Activated naive CD8-positive, alpha-beta T cell treated with anti-CD3 and anti-CD28 coated beads, Interleukin-2, amount 10 ng/mL, durations not matched to agents 7 days and 5 days (primary cell): ENCODE measurements around the gene DCUN1D1. TPM values are rescaled to one million over a fixed set of nuclear protein-coding genes. Genes with fewer than 3 reads are reported as not detected.
"Not testable (repeated sequence)": the region's sequence is repeated elsewhere in the genome, so short reads cannot be mapped to it uniquely, and the experiment has no call there.

Experiments
- ATAC-seq: fragments of 150-1000 bp; cut with Tn5 transposase; one replicate; pipeline ENCODE4 v1.10.0; 2021; ENCODE audit warnings: low read depth, moderate library complexity
- POLR2A ChIA-PET: fragments of 350-600 bp; sonication (Branson Sonifier 250); formaldehyde crosslinking; loops from one replicate; lab custom pipeline; 2021; ENCODE audit warnings: antibody characterized with exemption; lab: Charles Lee
- DNase-seq: peaks from one replicate; pipeline ENCODE4 v3.0.0; 2021
- H3K27ac Mint-ChIP-seq: one replicate; pipeline ENCODE4 v1.8.0; 2022; ENCODE audit warnings: mild to moderate bottlenecking, mixed read lengths
- H3K27me3 Mint-ChIP-seq: one replicate; pipeline ENCODE4 v1.8.0; 2022; ENCODE audit warnings: mild to moderate bottlenecking, moderate library complexity, mixed read lengths
- H3K36me3 Mint-ChIP-seq: one replicate; pipeline ENCODE4 v1.8.0; 2021; ENCODE audit warnings: mild to moderate bottlenecking, mixed read lengths
- H3K4me1 Mint-ChIP-seq: one replicate; pipeline ENCODE4 v1.8.0; 2021; ENCODE audit warnings: mixed read lengths
- H3K4me3 Mint-ChIP-seq: one replicate; pipeline ENCODE4 v1.8.0; 2022; ENCODE audit warnings: mild to moderate bottlenecking, moderate library complexity, mixed read lengths
- H3K9me3 Mint-ChIP-seq: one replicate; pipeline ENCODE4 v1.8.0; 2021; ENCODE audit warnings: mixed read lengths
- total RNA-seq, 2 experiments: library from RNA; stranded (reverse); gene quantifications; one replicate each; pipeline ENCODE4 v1.2.3, GENCODE V29; 2021

DCUN1D1 gene
- total RNA-seq, 2 experiments from 2014 or later = 68.2 to 69.7 TPM

- DNase-seq, ATAC-seq, H3K4me3 Mint-ChIP-seq, H3K36me3 Mint-ChIP-seq, H3K27me3 Mint-ChIP-seq, POLR2A ChIA-PET, H3K27ac Mint-ChIP-seq, H3K9me3 Mint-ChIP-seq, H3K4me1 Mint-ChIP-seq: not testable (repeated sequence)
These were observed 13.3 kb upstream of the DCUN1D1 start for GRCh38 chr3:182993486-182994201.

- Mint-ChIP-seq H3K27me3 (no peaks in the 10 kb centered on the region), H3K9me3 (peaks cover 2% of the 10 kb centered on the region), H3K36me3 (peaks cover 3% of the 10 kb centered on the region), H3K4me1 (peaks cover 6% of the 10 kb centered on the region), H3K4me3 (no peak overlapping the region), H3K27ac (no peak overlapping the region)
- DNase-seq = no peak
- ATAC-seq = no peak
- POLR2A ChIA-PET = interaction anchor here (1.3 kb wide), 1 partner anchor 10 kb away, joined by 3 read pairs; no protein-coding TSS in a partner anchor
These were observed 9.2 kb upstream of the DCUN1D1 start for GRCh38 chr3:182989566-182989965.

GRCh38 chr3:182986021-182986420 lies 5.7 kb upstream of the DCUN1D1 start:
- H3K27ac Mint-ChIP-seq = no peak overlapping the region
- ATAC-seq = no peak

GRCh38 chr3:182983876-182984275 lies 3.5 kb upstream of the DCUN1D1 start:
- Mint-ChIP-seq H3K27me3 (no peaks in the 10 kb centered on the region), H3K36me3 (no peaks in the 10 kb centered on the region), H3K4me1 (peaks cover 19% of the 10 kb centered on the region), H3K4me3 (no peak overlapping the region), H3K9me3 (no peaks in the 10 kb centered on the region), H3K27ac (no peak overlapping the region)
- DNase-seq (no peak), ATAC-seq (no peak)
- POLR2A ChIA-PET = interaction anchor here (0.8 kb wide), 1 partner anchor 74 kb away, joined by 3 read pairs; no protein-coding TSS in a partner anchor

More at GRCh38 chr3:182986021-182986420, 5.7 kb upstream of the DCUN1D1 start:
- H3K4me3 Mint-ChIP-seq = no peak overlapping the region
- POLR2A ChIA-PET = no interaction called here
- no peaks in the 10 kb centered on the region for H3K36me3 Mint-ChIP-seq
- H3K4me1 Mint-ChIP-seq = peaks cover 13% of the 10 kb centered on the region
- H3K9me3 Mint-ChIP-seq = no peaks in the 10 kb centered on the region
- DNase-seq = no peak
- H3K27me3 Mint-ChIP-seq = no peaks in the 10 kb centered on the region

DNA sequence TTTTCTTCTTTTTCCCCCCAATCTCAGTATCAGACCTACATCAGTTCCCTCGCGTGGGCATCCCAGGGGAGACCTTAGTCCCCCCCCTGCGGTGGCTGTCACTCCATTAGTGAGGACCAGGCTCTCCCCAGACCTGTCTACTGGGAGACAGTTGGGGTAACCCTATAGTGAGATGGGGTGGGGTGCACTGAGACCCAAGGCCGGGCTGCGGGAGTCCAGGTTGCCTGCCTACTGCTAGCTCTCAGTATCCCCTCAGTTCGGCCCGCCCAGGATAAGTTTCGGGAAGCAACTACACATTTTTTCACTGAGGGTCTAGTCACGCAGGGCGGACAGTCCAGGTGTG lies 671 bp upstream of the DCUN1D1 start:
- Mint-ChIP-seq H3K27me3 (no peaks in the 10 kb centered on the region), H3K27ac (peak overlapping the region; percentile 82), H3K4me1 (peaks cover 40% of the 10 kb centered on the region), H3K36me3 (peaks cover 3% of the 10 kb centered on the region), H3K4me3 (peak overlapping the region; percentile 85), H3K9me3 (no peaks in the 10 kb centered on the region)
- no peak for ATAC-seq
- DNase-seq = no peak
- POLR2A ChIA-PET = interaction anchor here (1.0 kb wide), 2 partner anchors 12 to 68 kb away, joined by 3 to 5 read pairs; no protein-coding TSS in a partner anchor

GRCh38 chr3:182979674-182980191 lies 605 bp downstream of the DCUN1D1 start:
- H3K4me1 Mint-ChIP-seq = peaks cover 39% of the 10 kb centered on the region
- peak overlapping the region; percentile 97 for H3K4me3 Mint-ChIP-seq
- no peaks in the 10 kb centered on the region for H3K27me3 Mint-ChIP-seq
- ATAC-seq (peak; percentile 2), DNase-seq (no peak)
- no peaks in the 10 kb centered on the region for H3K9me3 Mint-ChIP-seq
- H3K36me3 Mint-ChIP-seq = peaks cover 3% of the 10 kb centered on the region
- peak overlapping the region; percentile 91 for H3K27ac Mint-ChIP-seq
- POLR2A ChIA-PET = interaction anchor here (0.9 to 2.3 kb wide), 5 partner anchors 9 to 119 kb away, joined by 3 to 7 read pairs (median 5); partner anchors contain the start of gene MCCC1

DNA sequence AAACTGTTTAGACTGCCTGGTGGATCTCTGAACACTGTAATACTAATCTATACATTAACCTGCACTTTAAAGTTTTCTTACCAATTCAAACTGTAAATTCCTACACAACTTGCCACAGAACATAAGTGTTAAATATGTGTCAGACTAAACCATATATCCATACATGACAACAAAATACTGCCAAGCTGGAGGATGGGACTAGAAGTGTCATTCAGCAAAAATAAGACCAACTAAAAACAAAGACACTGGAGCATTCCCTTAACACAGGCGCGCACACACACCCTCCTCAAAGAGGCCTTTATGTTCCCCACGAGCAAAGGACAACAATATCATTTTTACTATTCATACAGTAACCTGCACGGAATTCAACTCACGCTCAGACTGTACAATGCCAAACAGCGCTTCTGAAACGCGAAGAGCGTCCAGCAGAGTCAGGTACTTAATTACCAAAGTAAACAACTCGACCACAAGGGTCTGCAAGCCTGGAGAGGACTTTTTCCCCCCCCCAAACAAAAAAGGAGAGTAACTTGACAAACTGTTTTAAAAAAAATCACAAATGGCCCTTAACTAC lies 1.1 kb downstream of the DCUN1D1 start:
- no peaks in the 10 kb centered on the region for H3K27me3 Mint-ChIP-seq
- H3K4me1 Mint-ChIP-seq = peaks cover 36% of the 10 kb centered on the region
- H3K9me3 Mint-ChIP-seq = no peaks in the 10 kb centered on the region
- H3K27ac Mint-ChIP-seq = peak overlapping the region; percentile 91
- ATAC-seq = no peak
- POLR2A ChIA-PET = interaction anchor here (0.9 to 2.3 kb wide), 5 partner anchors 9 to 120 kb away, joined by 3 to 7 read pairs (median 5); partner anchors contain the start of gene MCCC1
- peaks cover 3% of the 10 kb centered on the region for H3K36me3 Mint-ChIP-seq
- peak overlapping the region; percentile 97 for H3K4me3 Mint-ChIP-seq
- DNase-seq = no peak

DNA sequence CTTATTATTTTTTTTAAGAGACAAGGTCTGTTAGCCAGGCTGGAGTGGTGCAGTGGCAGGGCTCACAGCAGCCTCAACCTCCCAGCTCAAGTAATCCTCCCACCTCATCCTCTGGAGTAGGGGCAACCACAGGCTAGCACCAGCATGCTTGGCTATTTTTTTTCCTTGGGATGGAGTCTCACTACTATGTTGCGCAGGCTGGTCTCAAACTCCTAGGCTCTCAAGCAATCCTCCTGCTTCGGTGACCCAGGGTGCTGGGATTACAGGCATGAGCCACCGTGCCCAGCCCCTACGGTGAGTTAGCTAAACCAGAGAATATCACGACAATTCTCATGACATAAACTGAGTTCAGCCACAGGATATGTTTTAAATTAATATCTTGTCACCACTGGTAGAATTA lies 2.0 kb downstream of the DCUN1D1 start:
- Mint-ChIP-seq H3K9me3 (no peaks in the 10 kb centered on the region), H3K4me1 (peaks cover 36% of the 10 kb centered on the region), H3K27me3 (no peaks in the 10 kb centered on the region), H3K4me3 (peak overlapping the region; percentile 97), H3K36me3 (peaks cover 3% of the 10 kb centered on the region), H3K27ac (no peak overlapping the region)
- POLR2A ChIA-PET = interaction anchor here (1.4 to 2.3 kb wide), 2 partner anchors 9 to 68 kb away, joined by 5 to 7 read pairs; no protein-coding TSS in a partner anchor
- no peak for DNase-seq
- ATAC-seq = no peak

DNA sequence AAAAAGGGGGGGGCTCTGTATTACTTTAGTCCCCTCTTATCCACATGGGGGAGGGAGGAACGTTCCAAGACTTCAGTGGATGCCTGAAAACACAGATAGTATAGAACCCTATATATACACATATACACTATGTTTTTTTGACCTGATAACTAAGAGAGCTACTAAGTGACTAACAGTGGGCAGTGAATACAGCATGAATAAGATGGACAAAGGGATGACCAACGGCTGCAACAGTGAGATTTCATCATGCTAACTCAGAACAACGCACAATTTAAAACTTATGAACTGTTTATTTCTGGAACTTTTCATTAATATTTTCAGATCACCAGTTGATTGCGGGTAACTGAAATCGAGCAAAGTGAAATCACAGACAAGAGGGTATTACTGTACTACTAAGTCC lies 7.3 kb downstream of the DCUN1D1 start:
- POLR2A ChIA-PET = no interaction called here
- Mint-ChIP-seq H3K9me3 (no peaks in the 10 kb centered on the region), H3K27me3 (no peaks in the 10 kb centered on the region), H3K4me3 (no peak overlapping the region), H3K4me1 (peaks cover 41% of the 10 kb centered on the region), H3K36me3 (peaks cover 22% of the 10 kb centered on the region), H3K27ac (no peak overlapping the region)
- no peak for DNase-seq
- no peak for ATAC-seq

DNA sequence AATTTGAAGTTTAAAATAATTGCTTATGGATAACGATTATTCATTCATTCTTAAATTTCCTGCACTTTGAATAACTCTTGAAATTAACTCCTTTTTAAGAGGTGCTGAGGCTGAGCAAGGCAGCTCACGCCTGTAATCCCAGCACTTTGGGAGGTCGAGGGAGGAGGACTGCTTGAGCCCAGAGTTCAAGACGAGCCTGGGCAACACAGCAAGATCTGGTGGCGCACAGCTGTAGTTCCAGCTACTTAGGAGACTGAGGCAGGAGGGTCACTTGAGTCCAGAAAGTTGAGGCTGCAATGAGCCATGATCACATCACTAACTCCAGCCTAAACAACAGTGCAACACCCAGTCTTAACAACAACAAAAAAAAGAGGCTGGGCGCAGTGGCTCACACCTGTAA lies 8.0 kb downstream of the DCUN1D1 start:
- Mint-ChIP-seq H3K4me3 (no peak overlapping the region), H3K9me3 (no peaks in the 10 kb centered on the region), H3K27me3 (no peaks in the 10 kb centered on the region), H3K27ac (no peak overlapping the region), H3K4me1 (peaks cover 45% of the 10 kb centered on the region), H3K36me3 (peaks cover 26% of the 10 kb centered on the region)
- POLR2A ChIA-PET = no interaction called here
- no peak for ATAC-seq
- no peak for DNase-seq

DNA sequence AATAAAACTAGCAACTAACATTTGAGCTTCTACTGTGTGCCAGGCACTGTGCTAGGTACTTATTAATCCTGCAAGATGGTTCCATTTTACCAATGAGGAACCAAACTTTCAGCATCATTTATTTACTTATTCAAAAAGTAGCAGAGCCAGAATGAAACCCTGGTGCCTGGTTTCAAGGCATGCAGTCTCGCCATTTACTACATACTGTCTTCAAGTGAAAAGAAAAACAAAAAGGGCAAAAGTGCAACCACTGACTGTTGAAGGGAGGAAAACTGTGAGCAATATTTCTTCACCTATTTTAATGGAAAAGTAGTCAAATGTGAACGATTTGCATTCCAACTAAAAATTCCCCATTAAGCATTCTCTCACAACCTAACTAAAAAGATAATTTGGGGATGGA lies 8.7 kb downstream of the DCUN1D1 start:
- Mint-ChIP-seq H3K27ac (no peak overlapping the region), H3K4me1 (peaks cover 44% of the 10 kb centered on the region), H3K4me3 (no peak overlapping the region), H3K36me3 (peaks cover 26% of the 10 kb centered on the region), H3K27me3 (no peaks in the 10 kb centered on the region), H3K9me3 (no peaks in the 10 kb centered on the region)
- ATAC-seq (no peak), DNase-seq (no peak)
- POLR2A ChIA-PET = no interaction called here

DNA sequence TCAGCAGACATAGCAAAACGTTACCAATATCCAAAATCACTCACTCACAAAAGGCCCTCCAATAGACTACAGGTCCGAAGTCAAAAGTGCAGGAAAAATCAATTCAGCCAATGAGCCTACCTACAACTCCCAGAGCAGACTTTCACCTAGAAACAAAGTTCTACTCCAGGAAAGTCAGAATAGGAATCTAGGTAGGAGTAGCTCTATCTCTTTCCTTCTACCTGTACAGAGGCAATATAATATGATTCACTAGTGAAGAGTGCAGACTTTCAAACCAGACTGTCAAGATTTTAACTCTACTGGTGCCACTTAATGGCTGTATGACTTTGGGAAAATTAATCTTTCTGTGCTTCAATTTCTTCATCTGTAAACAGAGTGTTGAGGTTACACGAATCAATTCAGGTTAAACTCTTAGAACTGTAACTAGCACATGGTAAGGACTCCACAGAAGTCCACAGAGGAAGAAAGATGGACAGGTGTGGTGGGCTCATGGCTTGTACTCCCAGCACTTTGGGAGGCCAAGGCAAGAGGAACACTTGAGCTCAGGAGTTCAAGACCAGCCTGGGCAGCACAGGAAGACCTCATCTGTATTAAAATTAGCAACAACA lies 9.4 kb downstream of the DCUN1D1 start:
- POLR2A ChIA-PET = interaction anchor here (1.4 kb wide), 1 partner anchor 9 kb away, joined by 5 read pairs; no protein-coding TSS in a partner anchor
- H3K4me3 Mint-ChIP-seq = no peak overlapping the region

DNA sequence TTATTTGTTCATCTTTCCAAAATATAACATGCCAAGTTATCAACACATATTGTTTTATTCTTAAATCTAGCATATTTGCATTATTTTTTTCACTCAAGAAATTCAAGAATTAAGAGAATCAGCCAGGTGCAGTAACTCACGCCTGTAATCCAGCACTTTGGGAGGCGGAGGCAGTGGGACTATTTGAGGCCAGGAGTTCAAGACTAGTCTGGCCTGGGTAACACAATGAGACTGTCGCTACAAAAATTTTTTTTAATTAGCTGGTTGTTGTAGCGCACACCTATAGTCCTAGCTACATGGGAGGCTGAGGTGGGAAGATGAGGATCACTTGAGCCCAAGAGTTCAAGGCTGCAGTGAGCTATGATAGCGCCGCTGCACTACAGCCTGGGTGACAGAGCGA lies 10.5 kb downstream of the DCUN1D1 start:
- ATAC-seq = no peak
- Mint-ChIP-seq H3K36me3 (peaks cover 30% of the 10 kb centered on the region), H3K27me3 (no peaks in the 10 kb centered on the region), H3K27ac (no peak overlapping the region), H3K9me3 (no peaks in the 10 kb centered on the region), H3K4me3 (no peak overlapping the region), H3K4me1 (peaks cover 48% of the 10 kb centered on the region)
- DNase-seq = no peak
- POLR2A ChIA-PET = interaction anchor here (1.4 to 1.6 kb wide), 2 partner anchors 9 to 10 kb away, joined by 5 to 7 read pairs; no protein-coding TSS in a partner anchor

More for the DNA sequence above, 9.4 kb downstream of the DCUN1D1 start:
- no peak for DNase-seq
- no peaks in the 10 kb centered on the region for H3K27me3 Mint-ChIP-seq
- no peaks in the 10 kb centered on the region for H3K9me3 Mint-ChIP-seq
- peaks cover 45% of the 10 kb centered on the region for H3K4me1 Mint-ChIP-seq
- no peak overlapping the region for H3K27ac Mint-ChIP-seq
- peaks cover 26% of the 10 kb centered on the region for H3K36me3 Mint-ChIP-seq
- ATAC-seq = no peak
